Kasumi-1 (cell line): ENCODE data around the gene NRGN.

Experiments
- DNase-seq, 2 experiments: peaks; one replicate each; lab custom pipeline; 2025; lab: John Stamatoyannopoulos, UW

NRGN gene

DNA sequence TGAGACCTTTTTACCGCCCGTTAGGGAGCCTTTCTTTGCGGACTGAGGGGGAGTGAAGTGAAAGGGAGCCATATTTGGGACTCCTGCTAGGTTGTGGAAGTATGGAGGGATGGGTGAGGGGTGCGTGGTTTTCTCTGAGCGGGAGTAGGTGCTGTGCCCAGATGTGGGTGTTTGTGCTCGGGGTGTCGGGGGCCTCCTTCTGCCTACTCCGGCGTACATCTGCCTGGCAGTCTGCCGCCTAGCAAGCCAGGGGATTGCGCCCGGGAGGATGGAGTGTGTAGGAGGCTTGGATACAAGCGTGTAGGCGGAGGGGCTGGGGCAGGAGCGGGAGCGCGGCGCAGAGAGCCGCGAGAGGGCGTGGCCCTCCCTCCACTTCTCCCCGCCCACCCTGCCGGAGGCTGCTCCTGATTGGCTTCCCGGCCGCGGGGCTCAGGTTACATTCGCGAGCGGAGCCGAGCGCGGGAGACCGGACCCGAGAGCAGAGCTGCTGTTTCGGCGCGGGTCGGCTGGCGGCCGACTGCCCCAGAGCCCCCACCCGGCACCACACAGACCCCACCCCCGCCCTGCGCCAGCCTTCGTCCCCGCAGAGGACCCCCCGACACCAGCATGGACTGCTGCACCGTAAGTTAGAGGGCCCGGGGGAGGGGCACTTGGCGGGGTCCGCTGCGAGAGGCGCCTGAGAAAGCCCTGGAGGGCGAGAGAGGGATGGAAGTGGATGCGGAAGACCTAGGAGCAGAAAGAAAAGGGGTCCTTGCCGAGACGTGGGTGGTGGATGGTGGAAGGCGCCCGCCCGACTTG lies at the start of gene NRGN:
NRGN (plus strand) TSS at position 464 of the 798 bp plus-strand sequence; CDS start at position 607, 143 bp downstream.
- peak; percentile 82 to 92 for DNase-seq

DNA sequence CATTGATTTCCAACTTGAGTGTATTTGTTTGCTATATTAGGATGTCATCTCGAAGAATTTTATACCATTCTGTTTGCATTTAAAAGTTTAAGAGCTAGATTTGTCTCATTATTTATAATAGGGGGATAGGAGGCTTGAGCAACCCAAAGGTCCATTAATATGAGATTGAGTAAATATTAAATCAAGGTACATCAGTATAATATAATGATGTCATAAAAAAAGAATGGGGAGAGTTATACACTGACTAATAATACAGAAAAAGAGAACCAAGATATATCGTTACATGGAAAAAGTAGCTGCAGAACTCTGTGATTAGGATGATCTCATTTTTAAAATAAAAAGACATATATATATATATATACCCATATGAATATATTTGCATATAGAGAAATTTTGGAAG lies 46.6 kb upstream of the NRGN start:
- DNase-seq = no peak

- DNase-seq = no peak
These were observed 40.2 kb upstream of the NRGN start for GRCh38 chr11:124699547-124699946.

GRCh38 chr11:124700028-124700427 lies 39.7 kb upstream of the NRGN start:
- no peak for DNase-seq

GRCh38 chr11:124707829-124708228 lies 31.9 kb upstream of the NRGN start:
- DNase-seq = no peak

- no peak for DNase-seq
These were observed 27.4 kb upstream of the NRGN start for GRCh38 chr11:124712392-124712791.

GRCh38 chr11:124716591-124716990 lies 23.2 kb upstream of the NRGN start:
- DNase-seq = peak; percentile 61 to 65

DNA sequence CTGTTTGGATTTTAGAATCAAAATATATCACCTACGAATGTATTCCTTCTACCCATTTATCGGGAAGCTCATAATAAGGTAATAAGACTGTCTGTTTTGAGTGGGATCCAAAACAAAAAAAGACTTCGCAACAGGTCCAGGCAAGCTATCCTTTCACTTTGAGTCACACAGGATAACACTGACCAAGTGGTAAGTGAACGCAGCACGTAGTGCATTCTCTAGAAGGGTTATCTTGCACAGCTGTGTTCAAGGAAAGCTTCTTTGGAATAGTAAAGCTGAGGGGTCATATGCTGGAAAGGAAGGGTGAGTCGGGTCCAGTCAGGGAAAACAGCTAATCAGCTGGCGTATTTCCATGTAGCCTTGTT lies 22.3 kb upstream of the NRGN start:
- DNase-seq = no peak

GRCh38 chr11:124717786-124718651 lies 21.7 kb upstream of the NRGN start:
- DNase-seq = peak; percentile 24 to 31

DNA sequence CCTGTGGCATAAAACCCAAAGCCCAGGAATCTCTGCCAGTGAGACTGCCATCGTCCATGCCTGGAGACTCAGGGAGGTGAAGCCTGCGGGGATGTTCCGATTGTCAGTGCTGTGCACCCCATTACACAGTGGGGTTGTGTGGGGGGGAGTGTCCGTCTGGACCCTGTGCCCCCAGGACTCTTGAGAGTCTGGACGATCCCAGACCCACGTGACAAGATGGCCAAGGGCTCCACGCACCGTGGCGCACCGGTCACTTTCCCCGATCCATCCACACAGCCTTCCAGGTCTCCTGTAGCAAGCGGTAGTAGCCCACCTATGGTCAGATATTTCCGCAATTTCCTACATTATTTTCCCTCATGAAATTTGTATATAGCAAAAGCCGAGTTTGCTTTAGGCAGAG lies 20.9 kb upstream of the NRGN start:
- no peak for DNase-seq

- no peak for DNase-seq
These were observed 20.2 kb upstream of the NRGN start for GRCh38 chr11:124719534-124719933.

DNA sequence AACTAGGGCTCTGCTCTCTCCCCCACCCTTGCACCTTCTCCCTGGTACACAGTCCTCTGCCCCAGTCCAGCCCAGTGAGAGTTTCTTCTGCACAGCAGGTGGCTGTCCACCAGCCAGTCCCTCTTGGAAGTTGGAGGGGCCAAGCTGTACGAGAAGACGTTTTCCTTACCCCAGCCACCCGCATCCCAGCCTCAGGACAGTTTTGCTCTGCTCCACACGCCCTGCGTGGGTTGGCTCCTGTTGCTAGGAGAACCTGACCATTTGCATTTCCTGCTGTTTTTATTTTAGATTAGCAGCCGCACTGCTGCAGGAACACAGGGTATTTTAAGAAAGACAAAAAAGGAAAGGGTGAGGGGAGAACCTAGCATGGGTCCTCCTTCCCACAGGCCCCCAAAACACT lies 17.6 kb upstream of the NRGN start:
- no peak for DNase-seq

DNA sequence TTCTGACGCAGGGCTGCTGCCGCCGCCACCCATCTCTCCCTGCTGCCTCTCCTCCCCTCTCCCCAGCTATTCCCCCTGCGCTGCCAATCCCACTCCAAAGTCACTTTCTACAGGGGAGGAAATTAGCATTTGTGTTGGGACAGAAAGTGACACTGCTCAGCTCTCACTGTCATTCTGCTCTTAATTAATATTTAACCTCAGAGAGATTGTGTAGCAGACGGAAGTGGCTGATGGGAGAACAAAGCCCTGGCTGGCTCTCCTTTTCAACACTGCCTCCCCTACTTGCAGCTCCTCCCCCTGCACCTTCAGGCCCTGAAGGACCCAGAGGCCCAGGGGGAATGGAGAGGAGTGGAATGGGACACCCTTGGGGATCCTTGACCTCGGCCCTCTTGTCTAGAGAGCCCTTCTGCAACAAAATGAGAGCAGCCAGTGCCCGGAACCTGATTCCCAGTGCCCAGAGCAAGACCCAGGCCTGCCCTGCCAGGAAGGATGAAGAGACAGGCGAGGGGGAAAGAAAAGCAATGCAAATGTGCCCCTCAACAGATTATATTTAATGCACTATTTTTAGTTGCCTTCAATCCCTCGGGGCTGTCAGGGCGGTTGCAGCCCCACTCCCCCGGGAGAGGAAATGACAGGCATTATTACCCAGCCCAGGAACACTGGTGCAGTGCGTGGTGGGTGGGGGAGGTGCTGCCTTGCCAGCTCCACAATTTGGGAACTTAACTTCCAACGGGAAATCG lies 14.6 kb upstream of the NRGN start:
- peak; percentile 53 to 67 for DNase-seq

GRCh38 chr11:124725719-124726105 lies 14.0 kb upstream of the NRGN start:
- DNase-seq = peak; percentile 69 to 84

GRCh38 chr11:124727474-124727873 lies 12.3 kb upstream of the NRGN start:
- DNase-seq = no peak

DNA sequence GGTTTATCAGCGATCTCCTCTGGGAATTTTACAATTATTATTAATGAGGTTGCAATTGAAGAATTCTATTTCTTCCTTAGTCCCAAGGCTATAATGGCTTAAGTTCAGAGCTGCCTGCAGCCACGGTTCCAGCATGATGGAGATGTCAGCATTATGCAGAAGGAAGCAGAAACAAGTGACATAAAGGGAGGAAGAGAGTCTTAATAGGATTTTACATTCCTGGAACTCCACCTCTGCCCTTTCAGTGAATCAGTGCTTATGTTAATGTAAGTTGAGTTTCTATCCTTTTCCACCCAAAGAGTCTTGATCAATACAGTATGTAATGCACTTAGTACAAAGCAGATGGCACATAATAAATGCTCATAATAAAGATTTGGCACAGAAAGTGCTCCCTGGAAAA lies 11.6 kb upstream of the NRGN start:
- DNase-seq = no peak

DNA sequence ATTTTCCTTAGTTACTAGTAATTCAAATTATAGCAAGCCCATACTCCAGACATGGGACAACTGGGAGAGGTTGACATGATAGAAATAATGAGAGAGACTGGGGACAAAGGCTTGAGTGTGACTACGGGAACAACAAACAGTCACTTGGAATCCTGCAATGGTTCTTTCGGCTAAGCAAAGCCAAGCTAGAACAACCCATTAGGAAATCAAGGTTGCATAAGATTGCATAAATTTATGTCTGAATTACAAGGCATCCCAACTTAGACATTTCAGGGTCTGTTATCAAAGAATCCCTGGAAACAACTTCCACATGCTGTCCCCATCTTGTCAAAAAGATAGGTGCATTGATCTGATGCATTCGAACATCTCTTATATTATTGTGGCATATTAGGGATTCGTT lies 10.2 kb upstream of the NRGN start:
- no peak for DNase-seq

DNA sequence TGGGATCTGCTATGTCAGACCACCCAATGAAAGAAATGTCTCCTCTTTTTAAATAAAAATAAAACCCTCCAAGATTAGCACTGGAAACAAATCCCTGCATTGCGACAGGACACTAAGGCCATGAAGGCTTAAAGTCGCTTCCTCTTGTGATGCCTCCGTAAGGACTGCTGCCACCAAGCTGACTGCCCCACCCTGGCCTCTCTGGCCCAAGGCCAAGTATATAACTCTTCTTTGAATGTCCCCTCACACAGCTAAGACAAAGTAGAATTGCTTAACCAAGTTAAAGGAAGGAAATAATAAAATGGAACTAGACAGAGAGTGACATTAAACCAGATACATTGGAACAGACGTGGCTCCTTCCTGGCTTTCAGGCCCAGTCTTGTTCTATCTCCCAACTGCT lies 7.5 kb upstream of the NRGN start:
- peak; percentile 57 to 78 for DNase-seq

DNA sequence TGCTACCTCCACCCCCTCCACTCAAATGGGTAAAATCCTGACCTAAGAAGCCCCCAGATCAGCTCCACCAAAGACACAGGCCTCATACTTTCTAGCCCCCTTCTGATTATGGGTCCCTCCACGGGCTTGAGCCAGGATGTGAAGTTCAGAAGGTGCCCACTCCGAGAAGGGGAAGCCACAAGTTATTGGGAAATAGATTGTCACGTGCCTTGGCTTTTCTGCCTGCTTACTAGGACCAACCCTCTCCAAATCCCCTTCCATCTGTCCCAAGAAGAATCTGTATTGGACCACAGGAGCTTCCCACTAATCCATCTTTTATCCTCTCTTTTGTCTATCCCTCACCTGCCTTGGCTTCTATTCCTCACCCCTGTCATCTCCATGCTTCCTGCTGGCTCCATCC lies 3.0 kb upstream of the NRGN start:
- peak; percentile 81 to 83 for DNase-seq

DNA sequence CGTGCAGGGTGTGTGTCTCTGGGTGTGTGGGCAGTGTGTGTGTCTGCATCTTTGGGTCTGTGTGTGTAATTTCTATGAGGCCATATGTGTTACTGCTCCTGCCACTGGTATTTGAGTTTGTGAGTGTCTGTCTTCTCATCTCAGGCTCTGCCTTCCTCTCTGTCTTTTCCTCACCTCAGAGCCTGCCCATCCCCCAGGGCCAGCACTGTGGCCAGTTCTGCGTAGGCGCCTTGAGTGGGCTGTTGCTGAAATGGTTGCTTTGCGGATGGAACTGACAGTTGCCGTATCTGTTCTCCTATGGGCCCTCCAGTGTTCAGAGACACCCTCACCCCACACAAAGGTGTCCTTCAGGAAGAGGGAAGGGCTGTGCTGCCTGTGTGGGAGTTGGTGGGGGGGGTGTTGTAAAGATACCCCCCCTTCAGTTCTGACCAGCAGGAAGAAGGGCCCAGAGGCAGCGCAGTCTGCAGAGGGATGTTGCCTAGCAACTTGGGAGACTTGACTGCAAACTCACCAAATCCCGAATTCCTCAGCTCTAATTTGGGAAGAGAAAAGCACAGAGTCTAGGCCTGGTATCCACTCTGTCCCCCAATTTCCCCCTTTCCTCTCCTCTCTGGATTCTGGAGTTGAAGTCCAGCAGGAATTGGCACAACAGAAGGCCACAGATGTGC lies 2.0 kb upstream of the NRGN start:
- DNase-seq = no peak

DNA sequence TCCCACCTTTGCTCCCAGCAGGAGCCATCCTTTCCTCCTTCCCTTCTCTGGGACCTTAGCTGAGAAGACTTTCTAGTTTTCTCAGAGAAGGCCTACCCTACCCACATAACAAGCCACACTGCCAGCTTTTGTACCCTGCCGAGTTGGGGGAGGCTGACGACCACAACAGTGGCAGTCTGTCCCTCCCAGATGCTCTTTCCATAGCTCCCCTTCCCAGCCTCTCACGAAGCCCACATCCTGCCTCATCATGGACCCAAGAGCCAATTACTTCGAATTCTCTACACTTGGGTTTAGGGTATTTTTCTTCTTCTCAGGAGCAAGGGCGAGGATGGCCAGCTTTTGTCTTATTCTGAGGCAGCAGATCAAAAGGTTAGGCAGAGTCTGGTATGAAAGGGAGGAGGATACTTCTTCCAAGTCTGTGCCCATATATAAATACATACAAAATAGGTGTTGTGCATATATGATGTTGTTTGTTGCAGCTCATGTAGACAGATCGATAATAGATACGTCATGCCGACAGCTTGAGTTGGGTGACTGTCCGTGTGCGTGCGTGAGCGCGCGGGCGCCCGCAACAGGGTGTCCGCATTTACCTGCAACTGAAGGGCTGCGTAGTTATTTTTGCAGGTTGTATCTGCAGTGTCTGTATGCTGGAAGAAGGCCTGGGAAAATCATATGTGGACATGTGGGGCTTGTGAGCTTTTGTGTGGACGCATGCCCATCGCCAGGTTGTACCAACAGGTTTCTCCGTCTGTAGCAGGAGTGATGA lies 846 bp upstream of the NRGN start:
- no peak for DNase-seq
